Measurements from ENCODE around the gene CEMP1. TPM values are rescaled to one million over a fixed set of nuclear protein-coding genes. Genes with fewer than 3 reads are reported as not detected.

Gene CEMP1
- total RNA-seq, 4 donors from 2014 or later: 3.6 to 7.8 (median 3.6) TPM

DNA sequence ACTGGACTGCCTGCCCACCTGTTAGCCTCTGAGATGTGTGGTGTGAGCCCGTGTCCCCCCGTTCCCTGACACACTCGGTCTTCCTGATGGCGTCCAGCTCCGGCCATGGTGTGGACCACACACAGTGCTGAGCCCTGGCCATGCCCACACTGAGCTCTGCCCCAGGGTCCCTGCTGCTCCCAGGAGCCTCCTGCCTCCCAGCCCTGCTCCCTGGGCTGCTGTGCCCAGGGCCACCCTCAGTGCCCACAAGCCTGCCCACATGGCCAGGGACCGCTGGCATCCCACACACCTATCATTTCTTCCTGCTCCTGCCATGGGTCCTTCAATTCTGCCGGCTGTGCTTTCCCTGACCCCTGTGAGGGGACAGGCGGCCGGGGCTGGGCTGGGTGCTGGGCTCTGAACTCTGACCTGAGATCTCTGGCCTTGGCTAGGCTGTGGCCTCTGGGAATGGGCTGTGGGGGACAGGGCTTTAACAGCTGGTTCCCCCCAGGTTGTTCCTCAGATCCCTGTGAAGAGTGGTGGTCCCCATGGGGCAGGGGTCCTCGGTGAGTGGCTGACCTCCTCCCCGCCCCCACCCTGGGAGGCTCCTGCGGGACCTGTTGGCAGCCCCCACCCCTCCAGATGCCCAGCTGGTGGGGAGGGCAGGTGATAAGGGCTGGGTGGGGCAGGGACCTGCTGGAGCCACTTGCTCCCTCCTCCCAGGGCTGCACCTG is 4.0 kb downstream of the CEMP1 start:
- intact Hi-C loops (cut with DNase I): no loop called here
- DNase-seq: no peak
- Histone ChIP-seq H3K27ac (no peak overlapping the region), H3K36me3 (peaks cover 0 to 22% of the 10 kb centered on the region in 2 donors), H3K4me3 (replicated peaks in 1 of 3) (no peak overlapping the region), H3K27me3 (no peaks in the 10 kb centered on the region), H3K9me3 (no peaks in the 10 kb centered on the region), H3K4me1 (peaks cover 7 to 8% of the 10 kb centered on the region in 2 donors)
- TF ChIP-seq, protein P1, sequence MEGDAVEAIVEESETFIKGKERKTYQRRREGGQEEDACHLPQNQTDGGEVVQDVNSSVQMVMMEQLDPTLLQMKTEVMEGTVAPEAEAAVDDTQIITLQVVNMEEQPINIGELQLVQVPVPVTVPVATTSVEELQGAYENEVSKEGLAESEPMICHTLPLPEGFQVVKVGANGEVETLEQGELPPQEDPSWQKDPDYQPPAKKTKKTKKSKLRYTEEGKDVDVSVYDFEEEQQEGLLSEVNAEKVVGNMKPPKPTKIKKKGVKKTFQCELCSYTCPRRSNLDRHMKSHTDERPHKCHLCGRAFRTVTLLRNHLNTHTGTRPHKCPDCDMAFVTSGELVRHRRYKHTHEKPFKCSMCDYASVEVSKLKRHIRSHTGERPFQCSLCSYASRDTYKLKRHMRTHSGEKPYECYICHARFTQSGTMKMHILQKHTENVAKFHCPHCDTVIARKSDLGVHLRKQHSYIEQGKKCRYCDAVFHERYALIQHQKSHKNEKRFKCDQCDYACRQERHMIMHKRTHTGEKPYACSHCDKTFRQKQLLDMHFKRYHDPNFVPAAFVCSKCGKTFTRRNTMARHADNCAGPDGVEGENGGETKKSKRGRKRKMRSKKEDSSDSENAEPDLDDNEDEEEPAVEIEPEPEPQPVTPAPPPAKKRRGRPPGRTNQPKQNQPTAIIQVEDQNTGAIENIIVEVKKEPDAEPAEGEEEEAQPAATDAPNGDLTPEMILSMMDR (IDR thresholded peaks at IDR 0.05): no peak
- no peak for TF ChIP-seq POLR2A (IDR thresholded peaks at IDR 0.05)
- WGBS, 2 donors: 83 to 95% methylated on average over 1 to 9 of the region's 12 CpGs

DNA sequence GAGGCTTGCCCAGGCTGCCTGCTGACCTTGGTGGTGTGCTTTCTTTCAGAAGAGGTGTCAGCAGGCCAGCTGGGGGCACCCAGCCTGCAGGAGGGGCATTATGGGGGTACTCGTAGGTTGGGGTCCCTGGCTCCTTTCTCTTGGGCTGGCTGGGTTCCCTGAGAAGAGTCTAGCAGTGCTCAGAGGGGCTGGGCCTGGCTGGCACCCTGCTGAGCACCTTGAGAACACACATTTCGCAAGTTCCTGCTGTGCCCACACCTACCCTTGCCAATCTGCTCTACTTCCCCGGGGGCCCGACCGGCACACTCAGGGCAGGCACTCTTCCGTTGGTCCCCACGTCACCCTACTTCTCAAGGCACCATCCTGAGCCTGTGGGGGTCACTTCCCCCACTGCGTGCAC is 5.1 kb downstream of the CEMP1 start:
- peaks cover 0 to 22% of the 10 kb centered on the region in 2 donors for H3K36me3 ChIP-seq
- no peak overlapping the region for H3K27ac ChIP-seq
- no peak overlapping the region for H3K4me3 ChIP-seq (replicated peaks in 1 of 3)
- intact Hi-C loops (cut with DNase I): no loop called here
- TF ChIP-seq, protein P1 (IDR thresholded peaks at IDR 0.05): no peak
- no peak for TF ChIP-seq POLR2A (IDR thresholded peaks at IDR 0.05)
- WGBS, 2 donors: 88 to 91% methylated on average over 7 to 8 of the region's 8 CpGs
- peaks cover 4 to 8% of the 10 kb centered on the region in 2 donors for H3K4me1 ChIP-seq
- H3K9me3 ChIP-seq: no peaks in the 10 kb centered on the region
- no peak for DNase-seq
- no peaks in the 10 kb centered on the region for H3K27me3 ChIP-seq

DNA sequence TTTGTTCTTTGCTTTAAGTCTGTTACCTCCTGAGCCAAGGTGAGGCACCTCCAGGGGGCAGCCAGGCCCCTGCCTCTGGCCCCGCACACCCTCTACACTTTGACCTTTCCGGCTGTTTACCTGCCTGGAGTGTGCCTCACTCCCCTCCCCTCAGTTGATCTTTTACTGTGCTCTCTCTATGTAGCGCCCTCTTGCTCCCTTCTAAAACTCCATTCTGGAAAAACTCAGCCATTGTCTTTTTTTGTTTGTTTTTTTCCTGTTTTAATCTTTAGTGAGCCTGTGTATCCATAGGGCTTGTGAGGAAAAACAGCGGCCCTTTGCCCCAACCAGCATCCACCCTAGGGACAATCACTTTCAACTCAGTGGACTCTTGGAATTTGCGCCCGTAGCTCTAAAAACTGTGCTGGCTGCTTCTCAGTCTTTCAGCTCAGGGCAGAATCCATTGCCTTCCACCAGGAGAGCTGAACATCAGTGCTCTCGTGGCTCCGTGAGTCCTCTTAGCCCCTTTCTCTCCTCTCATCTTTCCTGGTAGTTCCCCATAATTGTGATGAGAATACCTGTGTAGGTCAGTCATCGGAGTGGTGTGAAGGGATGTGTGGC is 6.8 kb downstream of the CEMP1 start:
- WGBS, 2 donors: 94% methylated on average over 9 of the region's 9 CpGs
- DNase-seq: no peak
- H3K4me3 ChIP-seq (replicated peaks in 1 of 3): no peak overlapping the region
- peaks cover 0 to 22% of the 10 kb centered on the region in 2 donors for H3K36me3 ChIP-seq
- no peaks in the 10 kb centered on the region for H3K27me3 ChIP-seq
- intact Hi-C loops (cut with DNase I): no loop called here
- H3K9me3 ChIP-seq: no peaks in the 10 kb centered on the region
- TF ChIP-seq, protein P1 (IDR thresholded peaks at IDR 0.05): no peak
- no peak for TF ChIP-seq POLR2A (IDR thresholded peaks at IDR 0.05)
- H3K4me1 ChIP-seq: peaks cover 13 to 14% of the 10 kb centered on the region in 2 donors
- no peak overlapping the region for H3K27ac ChIP-seq

DNA sequence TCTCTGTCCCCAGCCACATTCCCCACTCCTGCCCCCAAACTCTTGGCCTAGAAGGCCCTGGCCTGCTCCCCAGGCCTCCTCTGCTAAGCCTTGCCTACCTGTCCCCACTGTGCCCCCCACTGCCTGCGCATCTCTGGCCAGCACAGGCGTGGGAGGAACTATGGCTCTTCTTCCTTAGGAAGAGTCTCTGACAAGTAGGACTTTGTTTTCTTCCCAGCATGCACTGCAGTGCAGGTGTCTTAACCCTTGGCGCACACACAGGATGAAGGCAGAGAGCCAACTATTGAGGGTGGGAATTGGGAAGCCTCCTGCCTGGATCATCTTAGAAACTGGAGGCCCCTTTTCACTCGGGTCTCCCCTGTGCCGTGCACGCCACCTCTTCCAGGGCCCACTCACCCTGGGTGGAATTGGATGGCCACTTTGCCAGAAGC is 7.4 kb downstream of the CEMP1 start:
- peaks cover 0 to 22% of the 10 kb centered on the region in 2 donors for H3K36me3 ChIP-seq
- intact Hi-C loops (cut with DNase I): no loop called here
- no peak overlapping the region for H3K4me3 ChIP-seq (replicated peaks in 1 of 3)
- H3K27me3 ChIP-seq: no peaks in the 10 kb centered on the region
- no peak overlapping the region for H3K27ac ChIP-seq
- 86 to 90% methylated on average over 6 of the region's 6 CpGs for WGBS, 2 donors
- H3K9me3 ChIP-seq: no peaks in the 10 kb centered on the region
- DNase-seq: no peak
- no peak for TF ChIP-seq POLR2A (IDR thresholded peaks at IDR 0.05)
- TF ChIP-seq, protein P1 (IDR thresholded peaks at IDR 0.05): no peak
- H3K4me1 ChIP-seq: peaks cover 14 to 20% of the 10 kb centered on the region in 2 donors

Data from thyroid gland (tissue), 4 donors.